Measurements from ENCODE around the gene RPL22L1.

The RPL22L1 gene

GRCh38 chr3:170865209-170866094, 4.5 kb downstream of the RPL22L1 start:
- TF ChIP-seq CREB5 (CRISPR knock-in tag; IDR thresholded peaks at IDR 0.05; ENCODE audit: low read depth) (peak; percentile 35; the same call in 1 of the 2 replicates), PPARA (CRISPR knock-in tag; IDR thresholded peaks at IDR 0.05; ENCODE audit: borderline replicate concordance) (no peak), ZNF70 (CRISPR knock-in tag; IDR thresholded peaks at IDR 0.05) (no peak), ESRRG (CRISPR knock-in tag; IDR thresholded peaks at IDR 0.05) (peak; percentile 11; the same call in 1 of the 2 replicates)
- ATAC-seq = no peak

- peak; percentile 59 for ATAC-seq
- TF ChIP-seq BACH2 (CRISPR knock-in tag; IDR thresholded peaks at IDR 0.05; ENCODE audit: borderline replicate concordance) (no peak), ISL1 (CRISPR knock-in tag; IDR thresholded peaks at IDR 0.05) (no peak), PATZ1 (CRISPR knock-in tag; IDR thresholded peaks at IDR 0.05; ENCODE audit: borderline replicate concordance) (no peak), ZFP3 (CRISPR knock-in tag; IDR thresholded peaks at IDR 0.05) (no peak), TSHZ2 (CRISPR knock-in tag; IDR thresholded peaks at IDR 0.05) (no peak), TOX (CRISPR knock-in tag; IDR thresholded peaks at IDR 0.05; ENCODE audit: borderline replicate concordance) (no peak), CREB5 (CRISPR knock-in tag; IDR thresholded peaks at IDR 0.05; ENCODE audit: low read depth) (no peak), CSRNP3 (CRISPR knock-in tag; IDR thresholded peaks at IDR 0.05) (no peak), ARNTL (CRISPR knock-in tag; IDR thresholded peaks at IDR 0.05; ENCODE audit: borderline replicate concordance, low read depth) (no peak), OSR1 (CRISPR knock-in tag; IDR thresholded peaks at IDR 0.05) (no peak), GLIS3 (CRISPR knock-in tag; IDR thresholded peaks at IDR 0.05) (no peak), RARB (CRISPR knock-in tag; IDR thresholded peaks at IDR 0.05) (no peak), ZFP30 (CRISPR knock-in tag; IDR thresholded peaks at IDR 0.05) (no peak), ESRRG (CRISPR knock-in tag; IDR thresholded peaks at IDR 0.05) (no peak), SNAI2 (CRISPR knock-in tag; IDR thresholded peaks at IDR 0.05) (no peak), PPARA (CRISPR knock-in tag; IDR thresholded peaks at IDR 0.05; ENCODE audit: borderline replicate concordance) (no peak)
Measured at GRCh38 chr3:170864525-170865208, 5.3 kb downstream of the RPL22L1 start.

GRCh38 chr3:170863816-170864215, 6.2 kb downstream of the RPL22L1 start:
- no peak for ATAC-seq
- TF ChIP-seq PATZ1 (CRISPR knock-in tag; IDR thresholded peaks at IDR 0.05; ENCODE audit: borderline replicate concordance) (no peak), ZFP30 (CRISPR knock-in tag; IDR thresholded peaks at IDR 0.05) (no peak), CREB5 (CRISPR knock-in tag; IDR thresholded peaks at IDR 0.05; ENCODE audit: low read depth) (no peak), ISL1 (CRISPR knock-in tag; IDR thresholded peaks at IDR 0.05) (no peak), RARB (CRISPR knock-in tag; IDR thresholded peaks at IDR 0.05) (no peak), OSR1 (CRISPR knock-in tag; IDR thresholded peaks at IDR 0.05) (no peak), PPARA (CRISPR knock-in tag; IDR thresholded peaks at IDR 0.05; ENCODE audit: borderline replicate concordance) (no peak), TOX (CRISPR knock-in tag; IDR thresholded peaks at IDR 0.05; ENCODE audit: borderline replicate concordance) (no peak), TSHZ2 (CRISPR knock-in tag; IDR thresholded peaks at IDR 0.05) (no peak), ZC3H10 (CRISPR knock-in tag; IDR thresholded peaks at IDR 0.05) (no peak)
